A204.1 (cell line): ENCODE data around the gene SERPINA12.
"Not testable (repeated sequence)": the region's sequence is repeated elsewhere in the genome, so short reads cannot be mapped to it uniquely, and the experiment has no call there.

Source experiments
- FAIRE-seq: peaks from 2 replicates; lab custom pipeline; 2012; peaks lifted over from hg19 to GRCh38; lab: Jason Lieb, UNC

SERPINA12 gene

GRCh38 chr14:94538070-94538740, 28.9 kb upstream of the SERPINA12 start:
- FAIRE-seq, result no peak

- FAIRE-seq, result no peak
These were observed 27.6 kb upstream of the SERPINA12 start for GRCh38 chr14:94536836-94537235.

- FAIRE-seq, result no peak
These were observed 26.2 kb upstream of the SERPINA12 start for GRCh38 chr14:94535506-94535905.

- FAIRE-seq, result no peak
These were observed 23.2 kb upstream of the SERPINA12 start for GRCh38 chr14:94532447-94532846.

- no peak for FAIRE-seq
These were observed 21.9 kb upstream of the SERPINA12 start for GRCh38 chr14:94531187-94531586.

- FAIRE-seq, result no peak
These were observed 14.8 kb upstream of the SERPINA12 start for GRCh38 chr14:94524093-94524492.

GRCh38 chr14:94523265-94523664, 14.0 kb upstream of the SERPINA12 start:
- FAIRE-seq, result no peak

- FAIRE-seq, result no peak
These were observed 13.0 kb upstream of the SERPINA12 start for GRCh38 chr14:94522115-94522724.

GRCh38 chr14:94521375-94522114, 12.3 kb upstream of the SERPINA12 start:
- no peak for FAIRE-seq

- no peak for FAIRE-seq
These were observed 8.5 kb upstream of the SERPINA12 start for GRCh38 chr14:94517641-94518257.

GRCh38 chr14:94517248-94517640, 8.0 kb upstream of the SERPINA12 start:
- no peak for FAIRE-seq

GRCh38 chr14:94515856-94516255, 6.6 kb upstream of the SERPINA12 start:
- FAIRE-seq, result no peak

- FAIRE-seq, result no peak
These were observed 6.2 kb upstream of the SERPINA12 start for GRCh38 chr14:94515426-94515825.

- no peak for FAIRE-seq
These were observed 5.1 kb upstream of the SERPINA12 start for GRCh38 chr14:94514351-94514750.

- FAIRE-seq, result not testable (repeated sequence)
These were observed 1.2 kb upstream of the SERPINA12 start for GRCh38 chr14:94510481-94510880.

GRCh38 chr14:94505641-94506040, 3.6 kb downstream of the SERPINA12 start:
- no peak for FAIRE-seq

- FAIRE-seq, result no peak
These were observed 4.1 kb downstream of the SERPINA12 start for GRCh38 chr14:94505206-94505605.

GRCh38 chr14:94501588-94502516, 7.4 kb downstream of the SERPINA12 start:
- FAIRE-seq, result no peak

GRCh38 chr14:94500264-94500663, 9.0 kb downstream of the SERPINA12 start:
- FAIRE-seq, result no peak

GRCh38 chr14:94499673-94500072, 9.6 kb downstream of the SERPINA12 start:
- no peak for FAIRE-seq

- FAIRE-seq, result no peak
These were observed 11.1 kb downstream of the SERPINA12 start for GRCh38 chr14:94498215-94498614.

GRCh38 chr14:94494085-94494484, 15.2 kb downstream of the SERPINA12 start:
- FAIRE-seq, result no peak
